GM19397 (cell line): Measurements from ENCODE around the gene CRYBG2.

Experiments used
- ATAC-seq: cut with Tn5 transposase; IDR thresholded peaks from one replicate; pipeline ENCODE4 v1.9.1; 2021; ENCODE audit warnings: mild to moderate bottlenecking, moderate library complexity; ENCODE audit not compliant: unreplicated experiment

Gene CRYBG2

GRCh38 chr1:26372039-26372438, 18.1 kb upstream of the CRYBG2 start:
- ATAC-seq: no peak

- no peak for ATAC-seq
These were observed 16.9 kb upstream of the CRYBG2 start for GRCh38 chr1:26370591-26371382.

- ATAC-seq: no peak
These were observed 14.6 kb upstream of the CRYBG2 start for GRCh38 chr1:26368486-26368885.

- ATAC-seq: no peak
These were observed 14.1 kb upstream of the CRYBG2 start for GRCh38 chr1:26368006-26368405.

GRCh38 chr1:26367441-26367840, 13.5 kb upstream of the CRYBG2 start:
- ATAC-seq: no peak

- no peak for ATAC-seq
These were observed 11.0 kb upstream of the CRYBG2 start for GRCh38 chr1:26364956-26365355.

- peak; percentile 55 for ATAC-seq
These were observed 9.9 kb upstream of the CRYBG2 start for GRCh38 chr1:26363549-26364448.

- ATAC-seq: no peak
These were observed 8.4 kb upstream of the CRYBG2 start for GRCh38 chr1:26362331-26362730.

- no peak for ATAC-seq
These were observed 7.7 kb upstream of the CRYBG2 start for GRCh38 chr1:26361605-26362122.

GRCh38 chr1:26360807-26361604, 7.1 kb upstream of the CRYBG2 start:
- ATAC-seq: no peak

- no peak for ATAC-seq
These were observed 6.3 kb upstream of the CRYBG2 start for GRCh38 chr1:26359981-26360806.

GRCh38 chr1:26358411-26359384, 4.8 kb upstream of the CRYBG2 start:
- ATAC-seq: no peak

- ATAC-seq: no peak
These were observed 3.2 kb upstream of the CRYBG2 start for GRCh38 chr1:26357121-26357602.

GRCh38 chr1:26356106-26356505, 2.2 kb upstream of the CRYBG2 start:
- ATAC-seq: no peak

- ATAC-seq: no peak
These were observed 1.0 kb upstream of the CRYBG2 start for GRCh38 chr1:26354972-26355371.

- ATAC-seq: no peak
These were observed 595 bp downstream of the CRYBG2 start for GRCh38 chr1:26353210-26353859.

GRCh38 chr1:26352338-26352679, 1.6 kb downstream of the CRYBG2 start:
- no peak for ATAC-seq

GRCh38 chr1:26351590-26352337, 2.2 kb downstream of the CRYBG2 start:
- ATAC-seq: no peak
